OCI-LY3 (cell line): ENCODE data around the gene LAMTOR2.

ENCODE experiments used
- H2AFZ ChIP-seq: fragments of 200-600, 300-600 bp; shearing (Covaris generic); 2 replicates; pipeline ENCODE4 v1.6.0; 2014; ENCODE audit warnings: antibody characterized with exemption, low read depth, low read length
- H3K27ac ChIP-seq: fragments of 200-600, 300-600 bp; sonication (generic); 2 replicates; pipeline ENCODE4 v1.5.1; 2014; ENCODE audit warnings: mild to moderate bottlenecking, low read length, moderate library complexity, mixed read lengths
- H3K27me3 ChIP-seq: fragments of 200-600, 300-600 bp; sonication (generic); 2 replicates; pipeline ENCODE4 v1.6.1; 2014; ENCODE audit warnings: low read depth, low read length, mixed read lengths
- H3K36me3 ChIP-seq: fragments of 200-600, 300-600 bp; sonication (generic); replicated peaks from 2 replicates; pipeline ENCODE3; 2014; ENCODE audit warnings: low read depth, low read length, mixed read lengths
- H3K4me1 ChIP-seq: fragments of 300-600, 200-600 bp; sonication (generic); 2 replicates; pipeline ENCODE4 v1.6.1; 2014; ENCODE audit warnings: low read length, mixed read lengths
- H3K4me2 ChIP-seq: fragments of 200-600, 300-600 bp; sonication (generic); 2 replicates; pipeline ENCODE4 v1.6.1; 2014; ENCODE audit warnings: low read length, mixed read lengths
- H3K4me3 ChIP-seq: fragments of 300-600, 200-600 bp; sonication (generic); 2 replicates; pipeline ENCODE4 v1.5.1; 2014; ENCODE audit warnings: antibody characterized with exemption, mild to moderate bottlenecking, low read length, moderate library complexity
- H3K79me2 ChIP-seq: fragments of 300-600, 200-600 bp; shearing (Covaris generic); 2 replicates; pipeline ENCODE4 v1.6.1; 2014; ENCODE audit warnings: mild to moderate bottlenecking, low read length, mixed read lengths
- H3K9ac ChIP-seq: fragments of 300-600, 200-600 bp; shearing (Covaris generic); 2 replicates; pipeline ENCODE4 v1.6.0; 2014; ENCODE audit warnings: mild to moderate bottlenecking, low read length, moderate library complexity
- H3K9me3 ChIP-seq: fragments of 200-600, 300-600 bp; shearing (Covaris generic); 2 replicates; pipeline ENCODE4 v1.6.1; 2014; ENCODE audit warnings: low read length, mixed read lengths; ENCODE audit not compliant: insufficient read depth
- H4K20me1 ChIP-seq: fragments of 200-600, 300-600 bp; sonication (generic); 2 replicates; pipeline ENCODE4 v1.6.1; 2016; ENCODE audit warnings: low read length, mixed read lengths; ENCODE audit not compliant: insufficient read depth
- CTCF ChIP-seq: fragments of 200-600, 300-600 bp; sonication (generic); IDR thresholded peaks from 2 replicates; pipeline ENCODE4 v1.5.1; 2014; ENCODE audit warnings: antibody characterized with exemption, low read length, low read depth
- EZH2phosphoT487 ChIP-seq: fragments of 200-600 bp; shearing (Covaris generic); IDR thresholded peaks from 2 replicates; pipeline ENCODE4 v1.6.1; 2018; ENCODE audit warnings: antibody characterized with exemption, mixed run types, low read depth

The LAMTOR2 gene

GRCh38 chr1:156065212-156065611 lies 10.6 kb downstream of the LAMTOR2 start:
- TF ChIP-seq EZH2phosphoT487 = no peak
- no peak for TF ChIP-seq CTCF
- Histone ChIP-seq H3K4me1 (no peaks in the 10 kb centered on the region), H3K79me2 (no peaks in the 10 kb centered on the region), H3K36me3 (no peaks in the 10 kb centered on the region), H2AFZ (no peak overlapping the region), H3K9ac (no peak overlapping the region), H3K27me3 (no peaks in the 10 kb centered on the region), H4K20me1 (no peaks in the 10 kb centered on the region), H3K4me2 (no peak overlapping the region), H3K27ac (no peak overlapping the region), H3K4me3 (no peak overlapping the region), H3K9me3 (no peaks in the 10 kb centered on the region)

GRCh38 chr1:156065871-156066270 lies 11.3 kb downstream of the LAMTOR2 start:
- no peak overlapping the region for H2AFZ ChIP-seq
- H3K4me2 ChIP-seq = no peak overlapping the region
- no peak for TF ChIP-seq CTCF
- TF ChIP-seq EZH2phosphoT487 = no peak
- H4K20me1 ChIP-seq = no peaks in the 10 kb centered on the region
- no peaks in the 10 kb centered on the region for H3K79me2 ChIP-seq
- H3K27me3 ChIP-seq = no peaks in the 10 kb centered on the region
- no peak overlapping the region for H3K4me3 ChIP-seq
- no peaks in the 10 kb centered on the region for H3K4me1 ChIP-seq
- no peak overlapping the region for H3K27ac ChIP-seq
- no peaks in the 10 kb centered on the region for H3K9me3 ChIP-seq
- no peaks in the 10 kb centered on the region for H3K36me3 ChIP-seq
- H3K9ac ChIP-seq = no peak overlapping the region

GRCh38 chr1:156067262-156067661 lies 12.7 kb downstream of the LAMTOR2 start:
- Histone ChIP-seq H3K4me3 (no peak overlapping the region), H3K36me3 (no peaks in the 10 kb centered on the region), H3K4me2 (no peak overlapping the region), H3K9me3 (no peaks in the 10 kb centered on the region), H3K9ac (no peak overlapping the region), H3K79me2 (no peaks in the 10 kb centered on the region), H3K27ac (no peak overlapping the region), H2AFZ (no peak overlapping the region), H3K4me1 (no peaks in the 10 kb centered on the region), H3K27me3 (no peaks in the 10 kb centered on the region), H4K20me1 (no peaks in the 10 kb centered on the region)
- no peak for TF ChIP-seq EZH2phosphoT487
- TF ChIP-seq CTCF = no peak

GRCh38 chr1:156069490-156070455 lies 15.2 kb downstream of the LAMTOR2 start:
- no peaks in the 10 kb centered on the region for H3K27me3 ChIP-seq
- H3K9ac ChIP-seq = no peak overlapping the region
- no peak overlapping the region for H3K27ac ChIP-seq
- H3K4me1 ChIP-seq = no peaks in the 10 kb centered on the region
- TF ChIP-seq CTCF = no peak
- TF ChIP-seq EZH2phosphoT487 = no peak
- H3K36me3 ChIP-seq = no peaks in the 10 kb centered on the region
- no peaks in the 10 kb centered on the region for H3K9me3 ChIP-seq
- H3K4me3 ChIP-seq = no peak overlapping the region
- no peaks in the 10 kb centered on the region for H4K20me1 ChIP-seq
- H3K79me2 ChIP-seq = no peaks in the 10 kb centered on the region
- no peak overlapping the region for H3K4me2 ChIP-seq
- H2AFZ ChIP-seq = no peak overlapping the region
